ENCODE results near the gene CHRM5. TPM values are rescaled to one million over a fixed set of nuclear protein-coding genes. Genes with fewer than 3 reads are reported as not detected.

Gene CHRM5
- total and polyA plus RNA-seq, 2 of the 8 experiments (the other 6 are each of a cell fraction or from before 2014, with no cell fraction given), result not detected

- Histone ChIP-seq H3K4me2 (ENCODE audit: insufficient read depth in 1 of 2, low read depth in 2 of 2, low read length in 2 of 2) (no peak overlapping the region), H2BK15ac (ENCODE audit: low read length) (no peak overlapping the region), H3K4me3 (ENCODE audit: extremely low read depth in 1 of 4, insufficient read depth in 2 of 4, low read depth in 3 of 4, low read length in 4 of 4) (no peak overlapping the region), H3K9me3 (ENCODE audit: insufficient read depth in 2 of 2, low read depth in 1 of 2, low read length in 1 of 2) (no peaks in the 10 kb centered on the region; a peak in 1 of 4 replicates), H3K36me3 (ENCODE audit: control insufficient read depth in 2 of 4, insufficient read depth in 4 of 4, low read length in 3 of 4) (no peaks in the 10 kb centered on the region), H4K5ac (ENCODE audit: insufficient read length, low read depth, low read length) (no peak overlapping the region), H3K23me2 (ENCODE audit: low read depth, low read length) (no peaks in the 10 kb centered on the region), H3K4ac (replicated peaks; ENCODE audit: insufficient read length, low read depth, low read length) (no peak overlapping the region), H3K14ac (ENCODE audit: insufficient read length) (no peak overlapping the region), H3K9ac (replicated peaks in 1 of 4; ENCODE audit: extremely low read depth in 1 of 4, low read depth in 3 of 4, low read length in 3 of 4) (no peak overlapping the region), H3K27ac (ENCODE audit: low read depth, low read length) (no peak overlapping the region), H2BK120ac (replicated peaks; ENCODE audit: low read depth, low read length) (no peak overlapping the region), H3K79me1 (ENCODE audit: low read depth, low read length) (no peaks in the 10 kb centered on the region), H4K8ac (ENCODE audit: extremely low read depth, insufficient read depth, low read length) (no peak overlapping the region), H4K91ac (replicated peaks; ENCODE audit: insufficient read length, low read length) (no peak overlapping the region), H2BK5ac (ENCODE audit: low read depth, low read length) (no peak overlapping the region), H2AK5ac (ENCODE audit: low read depth, low read length) (no peak overlapping the region), H2AFZ (ENCODE audit: low read length) (no peak overlapping the region), H3K23ac (ENCODE audit: insufficient read length) (no peak overlapping the region), H4K20me1 (replicated peaks in 1 of 2; ENCODE audit: control insufficient read depth in 1 of 2, insufficient read depth in 2 of 2, low read length in 2 of 2) (no peaks in the 10 kb centered on the region), H3K56ac (replicated peaks; ENCODE audit: insufficient read length, low read depth, low read length) (no peak overlapping the region), H2BK20ac (ENCODE audit: low read length) (no peak overlapping the region), H3K18ac (ENCODE audit: extremely low read depth, low read length) (no peak overlapping the region), H3K79me2 (ENCODE audit: control insufficient read depth in 1 of 2, insufficient read depth in 2 of 2, low read length in 2 of 2) (no peaks in the 10 kb centered on the region), H2BK12ac (ENCODE audit: low read depth, low read length) (no peak overlapping the region), H3K27me3 (replicated peaks in 1 of 4; ENCODE audit: control insufficient read depth in 3 of 4, extremely low read depth in 1 of 4, insufficient read depth in 3 of 4, low read length in 3 of 4) (no peaks in the 10 kb centered on the region), H3K4me1 (replicated peaks in 1 of 4; ENCODE audit: control insufficient read depth in 3 of 4, insufficient read depth in 4 of 4, low read length in 3 of 4) (no peaks in the 10 kb centered on the region; a peak in 1 of 7 replicates)
- TF ChIP-seq CBX5 (IDR thresholded peaks at IDR 0.05; ENCODE audit: low read depth, low read length), result no peak
- no peak for TF ChIP-seq SRF (IDR thresholded peaks at IDR 0.05; ENCODE audit: low read depth, low read length)
- TF ChIP-seq GABPA (IDR thresholded peaks at IDR 0.05; ENCODE audit: borderline replicate concordance, insufficient read depth, low read length), result no peak
- no peak for TF ChIP-seq TAF1 (IDR thresholded peaks at IDR 0.05; ENCODE audit: low read depth, low read length)
- TF ChIP-seq FOSL1 (IDR thresholded peaks at IDR 0.05; ENCODE audit: insufficient read depth, low read depth, low read length), result no peak
- TF ChIP-seq MAFK (IDR thresholded peaks at IDR 0.05; ENCODE audit: low read depth, low read length), result no peak
- no peak for TF ChIP-seq SP1 (IDR thresholded peaks at IDR 0.05; ENCODE audit: low read depth, low read length)
- TF ChIP-seq PHF8 (conservative IDR thresholded peaks at IDR 0.05; ENCODE audit: low read depth, low read length), result no peak
- TF ChIP-seq EP300 (IDR thresholded peaks at IDR 0.05; ENCODE audit: borderline replicate concordance in 1 of 2, low read depth in 2 of 2, low read length in 2 of 2), result no peak
- no peak for TF ChIP-seq CBX8 (IDR thresholded peaks at IDR 0.05; ENCODE audit: borderline replicate concordance, low read depth, low read length)
- TF ChIP-seq TAF7 (optimal IDR thresholded peaks at IDR 0.05; ENCODE audit: borderline replicate concordance, low read depth, low read length), result no peak
- TF ChIP-seq SIN3A (conservative IDR thresholded peaks at IDR 0.05 in 1 of 2, IDR thresholded peaks at IDR 0.05 in 1 of 2; ENCODE audit: low read depth in 1 of 2, low read length in 2 of 2), result no peak
- TF ChIP-seq BCL11A (IDR thresholded peaks at IDR 0.05; ENCODE audit: low read depth in 2 of 2, low read length in 2 of 2), result no peak
- no peak for TF ChIP-seq TBP (IDR thresholded peaks at IDR 0.05; ENCODE audit: low read depth, low read length)
- CTCF ChIA-PET (ENCODE audit: partially characterized antibody), result interaction anchor here (1.5 kb wide), 1 partner anchor 15 kb away, joined by 3 read pairs; no protein-coding TSS in a partner anchor
- 95% methylated on average over 1 of the region's 1 CpG; no CpG with 5 or more reads in 1 of the 2 experiments for WGBS, 2 experiments (ENCODE audit: extremely low coverage in 1 of 2, insufficient coverage in 1 of 2, insufficient read length in 1 of 2, insufficient replicate concordance in 2 of 2, low coverage in 1 of 2, low lambda C conversion rate in 2 of 2, missing lambda C conversion rate in 1 of 2)
- POLR2A ChIA-PET (ENCODE audit: partially characterized antibody), result no interaction called here
- FAIRE-seq (no peak), DNase-seq (ENCODE audit: low read depth in 1 of 2, low spot score in 2 of 2) (no peak)
Observed at GRCh38 chr15:33946152-33946551, 22.1 kb upstream of the CHRM5 start.
